Activated effector memory CD4-positive, alpha-beta T cell treated with anti-CD3 and anti-CD28 coated beads, Interleukin-2, amount 50 U/mL, for 16 hours (primary cell): Measurements from ENCODE around the gene USP9X.
"Not testable (repeated sequence)": the region's sequence is repeated elsewhere in the genome, so short reads cannot be mapped to it uniquely, and the experiment has no call there.

Experiments
- DNase-seq: peaks from one replicate; pipeline ENCODE4 v3.0.0-alpha.2; 2020

USP9X gene

GRCh38 chrX:41127477-41128192 lies 42.4 kb downstream of the USP9X start:
- DNase-seq, result no peak

- DNase-seq, result no peak
Observed at GRCh38 chrX:41128955-41129354, 43.7 kb downstream of the USP9X start.

GRCh38 chrX:41131766-41132165 lies 46.5 kb downstream of the USP9X start:
- DNase-seq, result no peak

GRCh38 chrX:41133551-41133950 lies 48.3 kb downstream of the USP9X start:
- DNase-seq, result no peak

DNA sequence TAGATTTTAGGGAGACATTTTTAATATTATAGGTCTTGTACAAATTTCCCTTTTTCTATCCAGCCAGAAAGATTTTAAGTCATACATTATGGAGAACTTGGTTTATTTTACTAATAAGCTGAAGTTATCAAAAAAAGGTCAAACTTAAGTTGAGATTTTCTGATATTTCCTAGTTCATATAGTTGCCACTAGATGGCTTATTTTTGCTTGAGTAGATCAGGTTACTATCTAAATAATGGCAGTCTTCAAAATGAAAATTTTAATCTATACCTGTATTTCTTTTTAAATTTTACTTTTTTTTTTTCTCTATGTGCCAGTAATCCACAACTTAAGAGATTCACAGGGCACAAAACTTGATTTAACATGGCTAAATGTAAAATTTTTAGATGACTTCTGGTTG lies 52.3 kb downstream of the USP9X start:
- DNase-seq, result no peak

DNA sequence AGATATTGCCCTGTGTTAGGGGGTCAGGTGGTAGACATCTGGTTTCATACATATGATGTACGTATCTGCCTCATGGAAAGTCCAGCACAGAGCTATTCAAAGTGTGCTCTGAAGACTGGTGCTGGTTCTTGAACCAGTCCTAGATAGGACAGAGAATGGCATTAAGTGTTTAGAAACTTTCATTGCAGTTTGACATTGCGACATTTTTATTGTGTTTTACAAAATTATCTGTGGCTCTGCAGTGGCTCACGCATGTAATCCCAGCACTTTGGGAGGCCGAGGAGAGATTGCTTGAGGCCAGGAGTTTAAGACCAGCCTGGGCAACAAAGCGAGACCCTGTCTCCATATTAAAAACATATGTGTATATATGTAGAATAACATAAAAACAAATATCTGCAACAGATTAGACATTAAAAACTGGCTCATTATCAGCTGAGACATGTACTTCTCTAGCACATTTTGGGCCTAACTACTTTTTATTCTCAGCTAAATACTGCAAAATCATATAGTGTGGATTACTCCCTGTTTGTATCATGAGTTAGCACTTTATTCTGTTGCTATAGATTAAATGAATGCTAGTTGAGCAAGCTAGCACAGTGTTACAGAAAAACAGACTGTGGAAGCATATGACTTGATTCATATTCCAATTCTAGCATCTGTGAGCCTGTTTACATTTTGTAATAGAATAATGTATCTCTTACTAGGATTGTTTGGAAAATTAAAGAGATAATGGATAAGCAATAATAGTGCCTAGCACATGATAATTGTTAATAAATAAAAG lies 57.1 kb downstream of the USP9X start:
- DNase-seq, result no peak

GRCh38 chrX:41144873-41145272 lies 59.6 kb downstream of the USP9X start:
- DNase-seq, result no peak

DNA sequence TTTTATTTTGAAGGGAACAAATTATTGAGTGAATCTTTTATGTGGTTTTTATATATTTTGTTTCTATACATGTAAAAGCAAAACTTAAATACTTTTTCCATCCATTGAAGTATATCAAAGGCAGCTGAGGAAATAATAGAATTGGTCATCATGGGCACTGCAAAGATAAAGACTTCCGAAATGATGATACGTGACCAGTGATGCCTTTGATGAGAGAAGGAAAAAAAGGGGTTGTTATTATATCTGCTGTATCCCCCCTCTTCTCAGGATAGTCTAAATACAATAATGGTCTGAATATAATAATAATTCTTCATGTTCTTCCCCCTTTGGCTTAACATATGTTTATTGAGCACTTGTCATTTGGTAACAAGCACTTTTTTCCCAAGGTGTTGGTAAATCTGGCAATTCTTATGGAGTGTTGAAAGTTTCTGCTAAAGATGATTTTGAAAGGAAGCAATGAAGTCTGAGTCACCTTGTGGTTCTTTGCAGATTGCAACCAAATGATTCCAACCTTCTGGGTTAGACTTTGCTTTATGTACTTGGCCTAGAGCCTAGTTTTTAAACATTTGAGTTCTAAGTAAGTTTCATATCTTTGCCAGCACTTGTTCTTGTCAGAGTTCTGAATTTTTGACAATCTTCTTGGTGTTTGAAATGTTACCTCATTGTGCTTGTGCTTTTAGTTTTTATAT lies 60.8 kb downstream of the USP9X start:
- no peak for DNase-seq

GRCh38 chrX:41148553-41148952 lies 63.3 kb downstream of the USP9X start:
- DNase-seq, result no peak

- no peak for DNase-seq
Observed at GRCh38 chrX:41150043-41150442, 64.8 kb downstream of the USP9X start.

- DNase-seq, result not testable (repeated sequence)
Observed at GRCh38 chrX:41151726-41152125, 66.5 kb downstream of the USP9X start.

GRCh38 chrX:41152221-41152620 lies 67.0 kb downstream of the USP9X start:
- DNase-seq, result no peak

DNA sequence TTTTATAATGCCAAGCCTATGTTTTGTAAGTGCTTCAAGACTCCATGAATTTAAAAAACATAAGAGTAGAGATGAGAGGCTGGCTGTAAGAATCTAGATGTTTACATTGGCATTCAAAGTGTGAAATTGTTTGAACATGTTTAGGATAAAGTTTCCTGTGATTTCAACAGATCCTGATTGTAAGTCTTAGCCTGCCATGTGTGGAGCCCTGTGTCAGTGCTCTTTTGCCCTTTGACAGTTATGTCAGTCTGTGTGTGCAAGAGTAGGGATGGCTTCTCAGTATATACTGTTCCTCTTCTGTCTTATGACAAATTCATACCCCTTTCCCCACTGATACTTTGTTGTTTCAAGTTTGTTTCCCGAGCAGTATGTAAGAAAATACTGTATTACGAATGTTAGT lies 68.2 kb downstream of the USP9X start:
- no peak for DNase-seq

DNA sequence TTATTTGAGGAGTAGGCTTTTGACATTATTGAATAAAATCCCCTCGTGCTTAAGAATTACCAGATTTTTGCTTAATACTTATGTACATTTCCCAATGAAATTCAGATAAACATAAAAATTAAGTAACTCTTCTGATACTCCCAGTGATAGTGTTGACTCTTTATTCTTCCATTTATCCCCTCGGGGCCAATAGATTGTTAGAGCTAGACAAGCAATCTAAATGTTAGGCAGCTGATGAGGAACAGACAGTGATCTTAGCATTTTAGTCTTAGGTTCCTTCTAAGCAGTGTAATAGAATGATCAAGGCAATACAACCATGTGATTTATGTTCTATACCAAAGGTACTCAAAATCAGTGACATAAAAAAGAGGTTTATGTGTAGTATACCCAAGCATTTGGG lies 68.7 kb downstream of the USP9X start:
- DNase-seq, result no peak

GRCh38 chrX:41164449-41164848 lies 79.2 kb downstream of the USP9X start:
- DNase-seq, result no peak

- no peak for DNase-seq
Observed at GRCh38 chrX:41167888-41168287, 82.6 kb downstream of the USP9X start.

- no peak for DNase-seq
Observed at GRCh38 chrX:41176263-41176662, 91.0 kb downstream of the USP9X start.

DNA sequence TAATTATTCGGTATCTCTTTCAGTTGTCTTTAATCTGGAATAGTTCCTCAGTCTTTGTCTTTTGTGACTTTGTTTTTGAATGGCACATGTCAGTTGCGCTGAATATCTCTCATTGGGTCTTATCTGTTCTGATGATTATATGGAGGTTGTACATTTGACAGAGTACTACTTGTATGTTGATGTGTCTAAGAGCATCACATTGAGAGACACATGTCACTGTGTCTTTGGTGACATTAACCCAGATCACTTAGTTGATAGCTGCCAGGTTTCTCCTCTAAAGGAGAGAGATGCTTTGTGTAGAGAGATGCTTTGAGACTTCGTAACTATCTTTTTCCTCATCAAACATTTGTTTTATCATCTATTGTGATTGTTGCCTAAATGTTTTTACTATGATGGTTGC lies 92.1 kb downstream of the USP9X start:
- no peak for DNase-seq

DNA sequence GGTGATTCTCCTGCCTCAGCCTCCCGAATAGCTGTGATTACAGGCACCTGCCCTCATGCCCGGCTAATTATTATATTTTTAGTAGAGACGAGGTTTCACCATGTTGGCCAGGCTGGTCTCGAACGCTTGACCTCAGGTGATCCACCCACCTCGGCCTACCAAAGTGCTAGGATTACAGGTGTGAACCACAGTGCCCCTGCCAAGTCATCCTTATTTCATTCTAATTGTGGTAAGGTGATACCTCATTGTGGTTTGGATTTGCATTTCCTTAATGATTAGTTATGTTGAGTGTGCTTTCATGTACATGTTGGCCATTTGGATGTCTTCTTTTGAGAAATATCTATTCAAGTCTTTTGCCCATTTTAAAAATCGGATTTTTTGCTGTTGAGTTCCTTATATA lies 93.0 kb downstream of the USP9X start:
- no peak for DNase-seq

- DNase-seq, result peak; percentile 75
Observed at GRCh38 chrX:41180194-41180908, 95.1 kb downstream of the USP9X start.

DNA sequence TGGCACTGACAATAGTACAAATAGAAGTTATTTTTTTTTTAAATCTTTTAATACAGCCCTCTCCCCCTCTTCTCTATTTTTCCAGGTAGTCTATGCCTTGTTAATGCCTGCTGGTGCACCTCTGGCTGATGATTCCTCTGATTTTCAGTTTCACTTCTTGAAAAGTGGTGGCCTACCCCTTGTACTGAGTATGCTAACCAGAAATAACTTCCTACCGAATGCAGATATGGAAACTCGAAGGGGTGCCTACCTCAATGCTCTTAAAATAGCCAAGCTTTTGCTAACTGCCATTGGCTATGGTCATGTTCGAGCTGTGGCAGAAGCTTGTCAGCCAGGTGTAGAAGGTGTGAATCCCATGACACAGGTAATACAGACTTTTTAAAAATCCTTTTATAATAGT lies 99.1 kb downstream of the USP9X start:
- DNase-seq, result no peak

- not testable (repeated sequence) for DNase-seq
Observed at GRCh38 chrX:41186946-41187345, 101.7 kb downstream of the USP9X start.

DNA sequence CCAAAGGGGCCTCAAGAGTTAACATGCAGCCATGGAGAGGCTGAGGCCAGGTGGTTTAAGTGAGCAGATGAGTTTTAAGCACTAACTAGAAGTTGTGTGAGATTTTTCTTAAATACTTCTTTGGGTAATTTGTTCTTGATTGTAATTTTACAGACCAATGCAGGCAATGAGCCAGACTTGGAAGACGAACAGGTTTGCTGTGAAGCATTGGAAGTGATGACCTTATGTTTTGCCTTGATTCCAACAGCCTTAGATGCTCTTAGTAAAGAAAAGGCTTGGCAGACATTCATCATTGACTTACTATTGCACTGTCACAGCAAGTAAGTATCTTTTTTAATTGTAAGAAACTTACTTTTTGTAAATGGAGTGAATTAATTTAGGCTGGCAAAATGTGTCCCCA lies 103.9 kb downstream of the USP9X start:
- no peak for DNase-seq
